Uterus (tissue), 2 donors: ENCODE data around the gene HIP1.

Experiments used
- POLR2A ChIP-seq, 2 donors: fragments of 450-650 bp; IDR thresholded peaks; one replicate each; pipeline ENCODE4 v1.6.1; 2016; ENCODE audit warnings: antibody characterized with exemption in 2 of 2, mild to moderate bottlenecking in 1 of 2, moderate library complexity in 1 of 2
- TF ChIP-seq, protein P1 (sequence below), 4 experiments: fragments of 200-600 bp in 2 of 4; fragments of 450-650 bp in 2 of 4; sonication (generic) in 2 of 4; IDR thresholded peaks; one replicate each; pipeline ENCODE4 v1.5.1; 2016 to 2019; ENCODE audit warnings: antibody characterized with exemption in 4 of 4, mild to moderate bottlenecking in 2 of 4, moderate library complexity in 1 of 4

DNA sequence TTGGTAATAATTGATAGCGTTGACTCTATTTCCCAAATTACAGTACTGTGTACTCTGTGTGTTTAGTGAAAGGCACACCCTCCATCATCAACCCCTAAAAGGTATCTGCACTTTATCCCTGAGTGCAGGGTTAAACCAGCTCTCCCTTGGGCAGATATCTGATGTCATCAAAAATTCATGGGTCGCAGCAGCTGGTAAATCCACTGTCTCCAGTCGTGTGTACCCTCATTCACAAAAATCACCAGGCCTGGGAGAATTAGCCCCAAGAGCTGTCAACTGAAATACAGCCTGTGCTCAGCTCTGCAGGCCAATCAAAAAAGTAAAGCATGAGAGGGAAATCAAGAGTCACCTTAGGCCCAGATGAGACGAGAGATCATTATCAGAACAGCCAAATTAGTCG, 103.7 kb downstream of the HIP1 start:
- TF ChIP-seq, protein P1, sequence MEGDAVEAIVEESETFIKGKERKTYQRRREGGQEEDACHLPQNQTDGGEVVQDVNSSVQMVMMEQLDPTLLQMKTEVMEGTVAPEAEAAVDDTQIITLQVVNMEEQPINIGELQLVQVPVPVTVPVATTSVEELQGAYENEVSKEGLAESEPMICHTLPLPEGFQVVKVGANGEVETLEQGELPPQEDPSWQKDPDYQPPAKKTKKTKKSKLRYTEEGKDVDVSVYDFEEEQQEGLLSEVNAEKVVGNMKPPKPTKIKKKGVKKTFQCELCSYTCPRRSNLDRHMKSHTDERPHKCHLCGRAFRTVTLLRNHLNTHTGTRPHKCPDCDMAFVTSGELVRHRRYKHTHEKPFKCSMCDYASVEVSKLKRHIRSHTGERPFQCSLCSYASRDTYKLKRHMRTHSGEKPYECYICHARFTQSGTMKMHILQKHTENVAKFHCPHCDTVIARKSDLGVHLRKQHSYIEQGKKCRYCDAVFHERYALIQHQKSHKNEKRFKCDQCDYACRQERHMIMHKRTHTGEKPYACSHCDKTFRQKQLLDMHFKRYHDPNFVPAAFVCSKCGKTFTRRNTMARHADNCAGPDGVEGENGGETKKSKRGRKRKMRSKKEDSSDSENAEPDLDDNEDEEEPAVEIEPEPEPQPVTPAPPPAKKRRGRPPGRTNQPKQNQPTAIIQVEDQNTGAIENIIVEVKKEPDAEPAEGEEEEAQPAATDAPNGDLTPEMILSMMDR (IDR thresholded peaks at IDR 0.05), result no peak
- TF ChIP-seq POLR2A (IDR thresholded peaks at IDR 0.05), result no peak
